HT1080 (cell line): ENCODE data around the gene DLGAP4. TPM values are rescaled to one million over a fixed set of nuclear protein-coding genes. Genes with fewer than 3 reads are reported as not detected.

Source experiments
- DNase-seq: peaks from one replicate; pipeline ENCODE4 v3.0.0-alpha.2; 2015; ENCODE audit warnings: low read depth
- total RNA-seq: library from RNA; depleted of rRNA; stranded (reverse); fragments of >200 nt; shearing (Covaris generic); gene quantifications from 2 replicates; pipeline ENCODE4 v1.2.3, GENCODE V29; 2014

Gene DLGAP4
- total RNA-seq, 1 experiment from 2014 or later: 21.4 TPM

DNA sequence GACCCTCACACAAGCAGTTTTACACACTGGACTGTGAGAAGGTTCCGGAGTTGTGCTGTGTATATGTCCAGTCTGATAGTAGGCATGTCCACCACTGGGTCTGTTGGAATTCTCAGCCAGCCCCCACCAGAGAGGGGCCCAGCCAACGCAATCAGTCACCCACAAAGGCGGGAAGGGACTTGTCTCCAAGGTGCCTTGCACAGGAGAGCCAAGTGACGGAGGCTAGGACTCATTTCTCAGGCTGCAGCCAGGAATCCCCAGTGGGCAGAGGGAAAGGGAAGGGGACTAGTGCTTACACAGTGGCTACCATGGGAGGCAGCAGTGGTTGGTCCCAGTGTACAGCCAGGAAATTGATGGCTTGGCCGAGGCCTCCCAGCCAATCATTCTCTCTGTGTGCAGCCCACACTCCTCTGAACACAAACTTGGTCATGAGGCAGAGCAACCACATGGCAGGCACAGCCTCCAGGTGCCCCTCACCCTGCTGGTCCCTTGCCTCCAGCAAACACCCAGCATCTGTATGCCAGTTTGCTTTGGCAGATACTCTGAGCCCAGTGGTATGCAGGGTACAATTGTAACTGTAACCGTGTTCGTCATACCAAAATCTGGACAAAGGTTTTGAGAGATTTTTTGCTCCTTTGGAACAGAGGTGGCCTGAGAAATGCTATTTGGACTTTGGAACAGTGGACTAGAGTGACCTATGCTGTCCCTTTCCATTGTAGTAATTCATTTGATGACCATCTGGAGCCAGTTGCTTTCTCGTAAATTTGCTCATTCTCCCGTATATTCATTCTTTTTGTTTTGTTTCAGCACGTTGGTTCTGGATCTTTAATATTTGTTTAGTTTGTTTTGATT lies 162.2 kb downstream of the DLGAP4 start:
- DNase-seq: no peak

DNA sequence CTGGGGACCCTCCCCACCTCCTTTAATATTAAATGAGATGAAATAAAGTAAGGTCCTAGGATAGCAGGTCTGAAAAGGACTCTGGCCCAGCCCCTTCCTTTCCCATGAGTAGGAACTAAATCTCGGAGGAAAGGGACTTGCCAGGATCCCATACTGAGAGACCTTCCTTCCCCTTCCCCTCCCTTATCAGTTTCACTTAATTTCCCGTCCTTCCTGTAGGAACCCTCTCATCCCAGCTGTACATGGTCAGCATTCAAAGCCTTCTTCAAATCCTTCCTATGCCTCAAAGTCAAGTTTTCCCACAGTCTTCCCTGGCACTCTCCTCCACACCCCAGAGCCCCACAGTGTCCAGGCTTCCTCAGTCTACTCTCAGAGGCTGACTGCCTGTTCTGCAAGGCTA lies 163.8 kb downstream of the DLGAP4 start:
- DNase-seq: no peak

DNA sequence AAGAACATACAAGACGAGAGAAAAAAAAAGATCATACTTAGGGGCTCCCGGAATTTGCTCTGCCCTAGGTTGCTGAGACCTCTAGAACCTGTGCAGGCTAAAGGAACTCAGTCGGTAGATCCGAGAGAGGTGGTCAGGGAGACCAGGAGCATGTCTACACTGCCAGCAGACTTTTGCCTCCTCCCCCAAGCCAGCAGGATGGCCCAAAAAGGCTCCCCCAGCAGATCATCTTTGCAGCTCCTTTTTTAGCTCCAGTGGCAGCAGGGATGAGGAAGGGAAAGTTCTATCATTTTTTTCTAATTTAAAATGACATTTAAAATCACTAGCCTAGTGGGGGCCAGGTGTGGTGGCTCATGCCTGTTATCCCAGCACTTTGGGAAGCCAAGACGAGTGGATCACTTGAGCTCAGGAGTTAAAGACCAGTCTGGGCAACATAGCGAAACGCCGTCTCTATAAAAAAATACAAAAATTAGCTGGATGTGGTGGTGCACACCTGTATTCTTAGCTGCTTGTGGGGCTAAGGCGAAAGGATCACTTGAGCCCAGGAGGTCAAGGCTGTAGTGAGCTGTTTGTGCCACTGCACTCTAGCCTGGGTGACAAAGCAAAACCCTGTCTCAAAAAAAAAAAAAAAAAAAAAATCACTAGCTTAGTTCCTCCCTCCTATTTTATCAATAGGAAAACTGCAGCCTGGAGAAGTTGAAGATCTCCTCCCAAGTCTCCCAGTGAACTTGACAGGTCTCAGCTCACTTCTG lies 165.9 kb downstream of the DLGAP4 start:
- no peak for DNase-seq

DNA sequence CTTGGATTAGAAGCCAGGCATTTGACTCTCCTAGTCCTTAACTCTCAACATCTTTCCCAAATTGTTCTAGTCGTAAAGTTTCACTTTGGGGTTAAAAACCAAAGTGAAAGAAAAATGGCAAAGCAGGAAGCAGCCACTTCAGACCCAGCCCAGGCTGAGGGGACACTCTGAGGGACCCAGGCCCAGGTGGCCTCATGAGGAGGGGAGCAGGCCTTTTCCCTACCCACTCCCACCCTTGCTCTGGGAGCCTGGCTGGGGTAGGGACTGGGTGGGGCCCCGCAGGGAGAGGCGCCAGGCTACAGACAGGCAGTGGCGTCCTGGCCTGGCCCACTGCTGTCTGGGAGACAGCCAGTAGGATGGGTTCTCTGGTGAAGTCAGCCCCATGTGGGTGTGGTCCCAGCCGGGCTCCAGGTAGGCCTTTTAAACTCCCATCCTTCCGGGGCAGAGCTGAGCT lies 166.5 kb downstream of the DLGAP4 start:
- DNase-seq: no peak

DNA sequence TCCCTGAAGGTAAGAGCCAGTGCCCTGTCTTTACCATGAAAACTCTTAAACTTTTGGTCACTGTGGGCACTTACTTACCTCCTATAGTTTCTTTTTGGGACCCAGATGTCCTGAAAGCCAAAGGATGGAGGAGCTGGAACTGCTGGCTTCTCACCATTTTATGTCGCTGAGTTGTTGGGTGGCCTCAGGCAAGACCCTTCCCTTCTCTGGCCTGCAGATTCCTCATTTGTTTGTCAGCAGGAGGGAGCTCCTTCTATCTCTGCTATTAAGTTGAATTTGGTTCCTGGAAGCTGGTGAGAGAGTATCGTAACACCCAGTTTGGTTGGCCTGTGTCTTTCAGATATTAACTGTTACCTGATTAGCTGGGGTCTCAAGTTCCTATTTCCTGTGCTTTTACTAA lies 167.0 kb downstream of the DLGAP4 start:
- DNase-seq: no peak

DNA sequence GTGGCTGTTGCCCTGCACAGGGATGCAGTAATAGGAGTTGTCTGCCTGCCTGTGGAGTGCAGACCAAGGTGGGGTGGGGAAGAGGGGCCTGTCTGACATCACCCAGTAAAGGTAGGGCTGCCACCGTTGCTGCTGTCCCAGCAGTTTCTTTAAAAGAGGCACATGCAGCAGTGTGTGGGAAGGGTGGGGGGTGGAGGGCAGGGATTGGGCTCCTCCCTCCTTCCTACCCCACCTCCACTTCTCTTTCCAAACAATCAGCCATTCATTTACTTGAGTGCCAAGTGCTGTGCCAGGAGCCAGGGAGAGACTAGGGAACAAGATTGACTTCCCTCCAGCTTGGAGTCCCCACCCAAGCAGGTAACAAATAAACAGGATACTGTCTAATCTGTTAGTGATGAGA lies 168.4 kb downstream of the DLGAP4 start:
- peak; percentile 38 for DNase-seq

DNA sequence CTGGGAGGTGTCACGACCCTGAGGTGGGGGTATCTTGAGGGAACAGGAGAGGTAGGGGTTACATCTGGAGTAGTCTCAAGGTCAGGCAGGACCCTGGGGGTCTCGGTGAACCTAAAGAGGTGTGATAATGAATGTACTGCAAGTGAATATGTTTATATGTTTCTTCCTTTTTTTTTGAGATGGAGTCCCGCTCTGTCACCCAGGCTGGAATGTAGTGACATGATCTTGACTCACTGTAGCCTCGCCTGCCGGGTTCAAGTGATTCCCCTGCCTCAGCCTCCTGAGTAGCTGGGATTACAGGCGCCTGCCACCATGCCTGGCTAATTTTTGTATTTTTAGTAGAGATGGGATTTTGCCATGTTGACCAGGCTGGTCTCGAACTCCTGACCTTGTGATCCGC lies 168.9 kb downstream of the DLGAP4 start:
- DNase-seq: peak; percentile 66

DNA sequence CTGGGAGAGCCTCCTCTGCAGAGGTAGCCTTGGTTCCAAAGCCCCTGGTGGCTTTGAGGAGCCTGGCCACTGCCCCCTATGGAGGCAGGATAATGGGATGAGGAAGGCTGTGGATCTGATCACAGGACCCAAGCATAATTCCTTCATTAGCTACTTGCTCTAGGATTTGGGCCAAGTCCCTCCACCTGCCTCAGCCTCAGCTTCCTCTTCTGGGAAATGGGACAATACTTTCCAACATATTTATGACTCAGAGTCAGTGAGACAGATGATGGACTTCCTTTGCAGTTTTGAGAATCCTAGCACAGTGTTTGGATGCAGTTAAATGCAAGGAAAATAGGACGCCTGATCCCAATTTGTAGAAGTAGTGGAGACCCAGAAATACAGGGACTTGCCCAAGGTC lies 171.3 kb downstream of the DLGAP4 start:
- no peak for DNase-seq

DNA sequence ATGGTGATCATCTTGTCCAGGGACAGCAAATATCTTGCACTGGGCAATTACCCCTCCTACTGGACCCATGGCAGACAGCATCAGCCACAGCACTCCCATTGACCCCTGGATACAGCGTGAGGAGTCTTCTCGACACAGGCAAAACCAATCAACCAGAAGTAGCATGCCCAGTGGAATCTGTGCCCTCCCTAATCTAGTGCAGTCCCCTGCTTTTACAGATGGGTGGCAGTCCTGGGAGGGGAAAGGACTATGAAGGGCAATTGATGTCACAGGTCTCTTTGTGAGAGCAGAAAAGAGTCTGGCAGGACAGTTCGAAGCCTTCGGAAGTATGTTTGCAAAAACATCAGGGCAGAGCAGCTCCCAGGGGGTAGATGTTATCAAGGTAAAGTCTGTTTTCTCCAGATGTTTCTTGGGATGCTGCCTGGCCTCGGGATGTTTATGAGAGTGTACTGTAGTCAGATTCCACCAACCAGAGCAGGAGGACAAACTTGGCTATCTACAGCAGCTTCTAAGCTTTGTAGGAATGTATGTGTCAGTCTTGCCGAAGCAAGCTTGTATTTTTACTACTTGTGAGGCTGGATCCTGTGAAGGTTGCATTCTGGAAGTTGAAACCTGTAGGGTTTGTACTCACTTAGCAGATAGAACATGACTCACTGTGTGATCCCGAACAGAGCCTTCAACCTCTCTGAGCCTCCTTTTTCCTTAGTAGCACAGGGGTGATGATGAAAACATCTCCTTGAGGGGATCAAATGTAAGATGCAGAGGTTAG lies 172.2 kb downstream of the DLGAP4 start:
- DNase-seq: no peak

DNA sequence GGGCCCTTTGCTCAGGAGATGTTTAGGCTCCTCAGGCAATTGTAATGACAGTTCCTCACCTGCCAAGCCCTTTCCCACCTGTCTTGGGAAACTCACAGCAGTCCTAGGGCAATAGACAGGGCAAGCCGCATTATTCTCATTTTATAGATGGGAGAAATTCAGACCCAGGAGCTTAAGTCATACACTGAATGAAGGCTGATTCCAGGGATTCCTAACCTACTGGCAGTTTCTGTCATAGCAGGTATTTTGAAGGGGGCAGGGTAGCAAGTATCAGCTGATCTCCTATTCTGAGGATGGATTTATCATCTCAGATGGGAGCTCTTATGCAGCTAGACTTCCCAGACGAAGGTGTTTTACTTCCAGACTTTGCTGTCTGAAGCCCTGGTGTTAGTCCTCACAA lies 173.8 kb downstream of the DLGAP4 start:
- DNase-seq: no peak

DNA sequence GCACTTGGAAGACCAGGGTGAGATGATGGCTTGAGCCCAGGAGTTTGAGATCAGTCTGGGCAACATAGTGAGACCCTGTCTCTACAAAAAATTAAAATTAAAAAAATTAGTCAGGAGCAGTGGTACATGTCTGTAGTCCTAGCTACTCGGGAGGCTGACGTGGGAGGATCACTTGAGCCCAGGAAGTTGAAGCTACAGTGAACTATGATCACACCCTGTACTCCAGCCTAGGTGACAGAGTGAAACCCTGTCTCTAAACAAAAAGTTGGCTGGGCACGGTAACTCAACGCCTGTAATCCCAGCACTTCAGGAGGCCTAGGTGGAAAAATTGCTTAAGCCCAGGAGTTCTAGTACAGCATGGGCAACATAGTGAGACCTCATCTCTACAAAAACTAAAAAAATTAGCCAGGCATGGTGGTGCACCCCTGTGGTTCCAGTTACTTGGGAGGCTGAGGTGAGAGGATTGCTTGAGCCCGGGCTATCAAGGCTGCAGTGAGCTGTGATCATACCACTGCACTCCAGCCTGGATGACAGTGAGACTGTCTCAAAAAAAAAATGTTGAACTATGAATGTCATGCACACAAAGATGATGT lies 174.4 kb downstream of the DLGAP4 start:
- DNase-seq: no peak

DNA sequence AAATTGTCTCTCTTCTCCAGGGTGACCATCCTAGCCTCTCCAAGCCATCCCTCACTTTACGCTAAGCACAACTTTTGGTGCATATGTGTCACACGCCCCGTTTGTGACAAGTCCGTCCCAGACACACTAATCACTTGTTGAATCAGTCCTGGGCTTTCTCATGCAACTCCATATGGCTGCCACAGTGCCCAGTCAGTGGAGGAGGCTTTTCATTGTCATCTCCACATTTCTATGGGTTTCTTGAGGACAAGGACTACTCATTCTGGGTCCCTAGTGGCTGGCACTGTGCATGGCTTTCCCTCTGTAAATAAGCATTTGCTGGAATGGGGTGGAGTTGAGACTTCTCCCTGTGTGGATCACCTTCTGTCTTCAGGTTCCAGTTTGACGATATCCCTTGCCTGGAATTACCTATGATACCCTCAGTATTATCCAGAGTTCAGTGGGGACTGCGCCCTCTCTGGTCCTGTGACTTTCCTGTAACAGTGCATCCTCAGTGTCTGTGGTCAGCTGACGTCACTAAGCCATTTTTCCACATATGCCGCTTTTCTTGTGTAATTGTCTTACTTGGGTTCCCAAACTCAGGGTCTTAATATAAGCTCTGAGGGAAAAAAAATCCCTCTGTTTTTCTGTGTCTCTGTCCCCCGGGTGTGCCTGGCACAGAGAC lies 175.4 kb downstream of the DLGAP4 start:
- no peak for DNase-seq

DNA sequence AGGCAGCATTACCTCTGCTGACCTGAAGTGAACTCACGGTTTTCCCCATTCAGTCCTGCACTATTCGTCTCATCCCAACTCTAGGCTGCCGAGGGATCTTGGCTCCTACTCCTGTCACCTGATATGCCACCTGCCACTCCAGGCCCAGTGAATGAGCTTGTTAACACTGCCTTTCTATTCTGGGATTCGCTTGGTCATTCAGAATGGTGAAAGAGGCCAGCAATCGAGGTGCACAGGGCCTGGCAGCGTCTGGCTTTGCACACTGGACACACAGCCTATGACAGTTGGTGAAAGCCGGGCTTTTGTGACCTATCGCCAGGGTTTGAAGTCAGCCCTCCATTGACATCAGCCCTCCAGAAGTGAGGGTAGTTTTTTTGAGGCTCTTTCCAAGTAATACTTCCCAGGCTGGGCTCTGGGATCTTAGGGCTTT lies 175.9 kb downstream of the DLGAP4 start:
- DNase-seq: no peak

DNA sequence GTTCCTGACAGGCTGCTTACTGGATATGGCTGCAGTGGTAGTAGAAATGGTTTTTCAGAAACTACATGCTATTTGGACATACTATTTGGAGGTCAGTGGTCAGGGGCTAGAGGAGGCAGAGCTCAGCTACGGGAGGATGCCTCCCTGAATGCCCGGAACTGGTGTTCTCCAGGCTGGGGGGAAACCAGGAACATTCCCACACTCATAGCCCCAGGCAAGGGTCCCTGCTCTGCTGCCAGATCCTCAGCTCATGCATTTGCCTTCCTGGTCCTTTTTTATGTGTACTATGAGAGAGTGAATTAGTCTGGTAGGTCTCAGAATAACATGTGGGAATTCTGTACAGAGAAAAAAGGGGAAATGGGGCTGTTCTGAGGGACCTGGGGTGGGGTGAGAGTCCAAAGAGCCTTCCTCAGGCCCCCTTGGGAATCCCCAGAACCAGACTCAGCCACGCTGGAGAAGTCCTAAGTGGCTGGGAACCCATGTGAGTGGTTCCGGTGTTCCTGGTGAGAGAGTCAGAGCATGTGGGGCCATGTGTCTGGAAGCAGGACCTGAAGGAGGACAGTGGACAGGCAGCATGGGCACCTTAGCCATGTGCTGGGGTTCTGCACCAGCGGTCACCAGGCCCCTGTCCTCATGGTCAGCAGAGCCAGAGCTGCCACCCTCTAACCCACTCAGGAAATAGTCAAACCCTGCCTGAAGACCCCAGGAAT lies 177.2 kb downstream of the DLGAP4 start:
- DNase-seq: no peak

DNA sequence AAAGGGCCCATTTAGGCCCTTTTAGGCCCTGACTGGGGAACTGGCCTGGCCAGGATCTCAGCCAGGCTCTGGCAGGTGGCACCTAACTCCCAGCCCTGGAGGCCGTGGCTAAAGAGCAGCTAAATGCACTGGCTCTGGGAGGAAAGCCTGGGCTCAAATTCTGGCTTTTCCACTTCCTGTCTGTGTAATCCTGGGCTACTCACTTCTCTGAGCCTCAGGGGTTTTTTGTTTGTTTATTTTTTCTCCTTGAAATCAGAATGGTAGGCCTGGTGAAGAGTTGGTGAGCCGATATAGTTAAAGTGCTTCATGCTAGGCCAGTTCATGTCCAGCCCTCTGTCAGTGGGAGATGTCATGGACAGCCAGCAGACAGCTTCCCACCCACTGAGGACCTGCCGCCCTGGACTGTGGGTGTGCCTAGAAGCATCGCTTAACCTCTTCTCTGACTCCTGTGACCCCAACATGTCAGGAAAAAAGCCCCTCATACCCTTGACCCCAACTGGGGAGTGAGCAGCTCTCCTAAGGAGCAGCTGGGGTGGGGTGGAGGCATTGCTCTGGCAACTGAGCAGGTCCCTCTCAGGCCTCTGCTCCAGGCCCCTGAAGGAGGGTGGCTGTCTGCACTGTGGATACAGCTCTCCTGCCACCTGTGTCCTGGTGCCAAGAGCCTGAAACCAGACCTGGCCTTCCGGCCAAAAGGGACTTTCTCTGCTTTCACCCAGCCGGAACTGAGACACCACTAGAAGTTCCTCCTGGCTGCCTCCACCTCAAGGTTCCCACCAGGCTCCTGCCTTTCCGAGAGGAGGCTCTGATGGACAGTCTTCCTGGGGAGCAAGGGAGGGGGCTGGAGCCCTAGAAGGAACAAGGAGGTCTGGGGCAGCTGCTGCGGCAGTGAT lies 178.0 kb downstream of the DLGAP4 start:
- DNase-seq: peak; percentile 59

DNA sequence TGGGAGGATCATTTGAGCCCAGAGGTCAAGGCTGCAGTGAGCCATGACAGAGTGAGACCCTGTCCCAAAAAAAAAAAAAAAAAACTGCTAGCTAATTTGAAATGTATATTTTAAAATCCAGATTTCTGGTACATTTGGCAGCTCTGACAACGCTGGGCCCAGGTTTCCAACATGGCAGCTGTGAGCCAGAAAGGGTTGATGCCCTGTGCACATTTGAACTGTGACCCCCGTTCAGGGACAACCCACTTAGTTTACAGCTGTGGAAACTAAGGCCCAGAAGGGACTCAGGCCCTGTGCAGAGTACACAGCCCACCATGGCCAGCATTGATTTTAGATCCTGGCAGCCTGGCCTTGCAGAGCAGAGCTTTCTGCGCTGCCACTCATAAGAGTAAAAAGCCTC lies 179.1 kb downstream of the DLGAP4 start:
- no peak for DNase-seq

DNA sequence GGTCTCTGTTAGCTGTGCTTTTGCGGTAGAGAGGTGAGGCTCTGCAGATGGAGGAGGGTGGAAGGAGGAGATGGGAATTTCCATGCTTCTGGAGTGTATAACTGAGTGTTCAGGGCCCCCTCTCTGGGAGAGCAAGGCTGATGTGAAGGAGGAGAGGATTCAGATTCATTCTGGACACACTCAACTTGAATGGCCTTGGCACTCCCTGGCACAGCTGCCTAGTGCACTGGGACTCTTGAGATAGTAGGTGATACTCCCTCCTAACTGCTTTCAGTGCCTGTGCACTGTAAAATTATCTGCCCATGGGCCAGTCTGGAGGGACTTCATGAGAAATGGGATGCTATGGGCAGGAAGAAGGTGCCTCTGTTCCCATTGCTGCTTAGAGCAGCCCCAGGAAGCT lies 180.9 kb downstream of the DLGAP4 start:
- no peak for DNase-seq

DNA sequence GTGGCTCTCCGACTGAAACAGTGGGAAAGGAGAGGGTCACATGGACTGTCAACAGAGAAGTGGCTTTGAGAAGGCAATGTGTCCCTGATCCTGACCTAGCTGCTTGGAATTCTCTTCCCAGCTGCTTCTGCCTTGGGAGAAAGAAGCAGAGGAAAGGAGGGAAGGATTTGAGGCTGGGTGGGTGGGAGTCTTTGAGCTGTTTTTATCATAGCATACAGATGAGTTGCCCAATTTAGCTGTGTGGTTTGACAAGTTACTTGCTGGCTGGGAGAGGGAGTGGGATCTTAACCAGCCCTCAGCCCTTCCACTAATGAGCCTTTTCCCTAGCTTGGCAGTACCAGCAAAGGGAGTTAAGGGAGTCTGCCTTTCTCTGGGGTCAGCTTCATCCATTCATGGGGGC lies 184.1 kb downstream of the DLGAP4 start:
- no peak for DNase-seq

DNA sequence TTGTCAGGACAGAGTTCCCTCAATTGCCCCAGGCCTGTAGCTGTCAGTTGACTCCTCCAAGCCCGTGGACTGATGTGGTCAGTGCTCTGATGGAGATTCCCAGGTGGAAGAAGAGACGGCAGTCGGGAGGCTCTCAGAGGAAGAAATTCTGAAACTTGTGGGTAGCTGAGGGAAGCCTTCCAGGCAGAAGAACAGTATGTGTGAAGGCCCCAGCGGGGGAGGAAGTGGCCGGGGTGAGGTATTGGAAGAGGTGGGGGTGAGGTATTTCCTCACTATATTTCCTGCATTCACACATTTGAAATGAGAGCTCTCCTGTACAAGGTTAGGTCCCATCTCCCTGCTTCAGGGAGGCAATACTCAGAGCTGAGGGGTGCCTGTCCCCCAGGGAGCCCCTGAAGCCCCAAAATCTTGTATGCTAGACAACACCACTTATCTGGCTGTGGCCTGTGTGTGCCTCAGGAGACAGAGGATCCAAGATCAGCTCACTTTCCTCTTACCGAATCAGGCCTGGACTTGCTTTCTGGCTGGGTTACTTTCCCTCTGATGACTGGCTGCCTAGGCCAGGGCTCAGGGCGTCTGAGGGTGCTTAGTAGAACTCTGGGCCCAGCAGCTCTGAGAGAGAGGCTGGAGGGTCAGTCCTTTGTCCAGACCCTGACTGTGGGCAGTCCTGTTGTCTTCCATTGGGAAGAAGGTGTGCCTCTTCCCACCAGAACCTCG lies 185.9 kb downstream of the DLGAP4 start:
- peak; percentile 49 for DNase-seq
